HepG2 (cell line): ENCODE measurements around the gene TST. TPM values are rescaled to one million over a fixed set of nuclear protein-coding genes. Genes with fewer than 3 reads are reported as not detected.

Experiments
- ATAC-seq: fragments of 200-7000 bp; cut with Tn5 transposase; 3 replicates; pipeline ENCODE4 v1.9.1; 2020; ENCODE audit warnings: mild to moderate bottlenecking, moderate library complexity
- BruUV-seq: library from RNA; stranded (reverse); fragments of 400-500 nt; replicated peaks from 2 replicates; lab custom pipeline; 2021; lab: Mats Ljungman, UMichigan
- CTCF ChIA-PET: fragments of 300-600 bp; formaldehyde crosslinking; extraction: SDS; loops from one replicate; lab custom pipeline; 2021; ENCODE audit warnings: low total read pairs, inconsistent platforms, low intra/inter-chr PET ratio; lab: Yijun Ruan, JAX
- POLR2A ChIA-PET: fragments of 350-600 bp; sonication (Branson Sonifier 250); formaldehyde crosslinking; loops from one replicate; lab custom pipeline; 2020; ENCODE audit warnings: antibody characterized with exemption, inconsistent platforms; lab: Yijun Ruan, JAX
- DNase-seq: peaks from one replicate; pipeline ENCODE4 v3.0.0-alpha.2; 2015; ENCODE audit warnings: low spot score
- FAIRE-seq: peaks from 3 replicates; lab custom pipeline; 2011; peaks lifted over from hg19 to GRCh38; lab: Jason Lieb, UNC
- H2AFZ ChIP-seq: one replicate; pipeline ENCODE4 v1.6.1; 2011; ENCODE audit warnings: low read length, inconsistent platforms
- H3K27ac ChIP-seq: fragments of 300-600 bp; 3 replicates; pipeline ENCODE4 v1.8.0; 2011; ENCODE audit warnings: mixed run types, mild to moderate bottlenecking, mixed read lengths, low read length, inconsistent platforms; ENCODE audit not compliant: insufficient read depth; ENCODE audit errors: extremely low read length
- H3K27me3 ChIP-seq, 2 experiments: fragments of 200-600 bp in 1 of 2; 2 replicates in 1 of 2; 3 replicates in 1 of 2; pipeline versions ENCODE4 v1.6.0 to v1.8.0; 2011; ENCODE audit warnings: low read length in 2 of 2, mild to moderate bottlenecking in 2 of 2, moderate library complexity in 2 of 2, inconsistent platforms in 1 of 2; ENCODE audit not compliant: insufficient read depth in 2 of 2, control insufficient read depth in 1 of 2
- H3K36me3 ChIP-seq, 2 experiments: fragments of 200-600 bp in 1 of 2; replicated peaks in 1 of 2; 2 replicates in 1 of 2; 3 replicates in 1 of 2; pipeline versions ENCODE4 v1.5.1 to v1.8.0; 2011; ENCODE audit warnings: low read length in 2 of 2, inconsistent platforms in 1 of 2; ENCODE audit not compliant: insufficient read depth in 2 of 2, control insufficient read depth in 1 of 2
- H3K4me1 ChIP-seq: 2 replicates; pipeline ENCODE4 v1.5.1; 2012; ENCODE audit warnings: low read length, inconsistent platforms; ENCODE audit not compliant: insufficient read depth
- H3K4me2 ChIP-seq: 2 replicates; pipeline ENCODE4 v1.6.0; 2011; ENCODE audit warnings: low read depth, low read length, inconsistent platforms
- H3K4me3 ChIP-seq, 3 experiments: fragments of 200-600 bp in 1 of 3; sonication (generic), shearing (Covaris generic) in 1 of 3; replicated peaks in 1 of 3; 2 replicates each; pipeline ENCODE4 v1.5.1; 2011 to 2016; ENCODE audit warnings: low read length in 3 of 3, inconsistent platforms in 2 of 3, low read depth in 2 of 3, mild to moderate bottlenecking in 2 of 3, control low read depth in 1 of 3, mixed read lengths in 1 of 3; ENCODE audit not compliant: insufficient read depth in 1 of 3
- H3K79me2 ChIP-seq: one replicate; pipeline ENCODE4 v1.6.1; 2011; ENCODE audit warnings: low read length, inconsistent platforms; ENCODE audit not compliant: insufficient read depth
- H3K9ac ChIP-seq: 2 replicates; pipeline ENCODE4 v1.6.0; 2011; ENCODE audit warnings: mild to moderate bottlenecking, low read depth, low read length, inconsistent platforms; ENCODE audit not compliant: insufficient read depth
- H3K9me3 ChIP-seq: 2 replicates; pipeline ENCODE4 v1.5.1; 2012; ENCODE audit warnings: mild to moderate bottlenecking, low read length
- H4K20me1 ChIP-seq: 2 replicates; pipeline ENCODE4 v1.6.0; 2011; ENCODE audit warnings: inconsistent platforms, mild to moderate bottlenecking, low read length, moderate library complexity; ENCODE audit not compliant: insufficient read depth
- CEBPB ChIP-seq: IDR thresholded peaks from 2 replicates; pipeline ENCODE4 v1.6.1; 2011; ENCODE audit warnings: low read depth, low read length, improper control_type of control experiment, borderline replicate concordance
- CREB3 ChIP-seq: sonication (generic); formaldehyde crosslinking; IDR thresholded peaks from 2 replicates; pipeline ENCODE4 v1.5.0; 2020; ENCODE audit warnings: missing genetic modification reagents
- DNMT1 ChIP-seq: sonication (generic); formaldehyde crosslinking; IDR thresholded peaks from 2 replicates; pipeline ENCODE4 v1.5.1; 2020; ENCODE audit warnings: mild to moderate bottlenecking, missing genetic modification reagents
- FOXM1 ChIP-seq: sonication (generic); formaldehyde crosslinking; IDR thresholded peaks from 2 replicates; pipeline ENCODE4 v1.5.0; 2020; ENCODE audit warnings: missing genetic modification reagents
- GMEB2 ChIP-seq: IDR thresholded peaks from 2 replicates; pipeline ENCODE4 v1.6.1; 2016; ENCODE audit warnings: missing biosample characterization, missing genetic modification reagents, low read depth
- HOXA5 ChIP-seq: sonication (generic); formaldehyde crosslinking; IDR thresholded peaks from 2 replicates; pipeline ENCODE4 v1.4.0; 2020; ENCODE audit warnings: missing genetic modification reagents
- MXD3 ChIP-seq: IDR thresholded peaks from 2 replicates; pipeline ENCODE4 v1.6.1; 2016; ENCODE audit warnings: mild to moderate bottlenecking, missing biosample characterization, missing genetic modification reagents
- PHF8 ChIP-seq: sonication (generic); formaldehyde crosslinking; IDR thresholded peaks from 2 replicates; pipeline ENCODE4 v1.5.0; 2020; ENCODE audit warnings: missing genetic modification reagents
- TAF1 ChIP-seq: sonication (generic); formaldehyde crosslinking; IDR thresholded peaks from 2 replicates; pipeline ENCODE4 v1.4.0; 2020; ENCODE audit warnings: missing genetic modification reagents
- XRCC5 ChIP-seq: fragments of 200-400 bp; formaldehyde crosslinking; optimal IDR thresholded peaks from 2 replicates; pipeline ENCODE3; 2017; ENCODE audit warnings: mild to moderate bottlenecking, low read length
- ZFP37 ChIP-seq: sonication (generic); formaldehyde crosslinking; IDR thresholded peaks from 2 replicates; pipeline ENCODE4 v1.4.0; 2020; ENCODE audit warnings: missing genetic modification reagents, borderline replicate concordance
- ZKSCAN5 ChIP-seq: sonication (generic); formaldehyde crosslinking; IDR thresholded peaks from 2 replicates; pipeline ENCODE4 v1.5.1; 2020; ENCODE audit warnings: mild to moderate bottlenecking, missing genetic modification reagents
- ZNF205 ChIP-seq: IDR thresholded peaks from 2 replicates; pipeline ENCODE4 v1.6.1; 2018; ENCODE audit warnings: missing biosample characterization, missing genetic modification reagents
- ZNF446 ChIP-seq: sonication (generic); formaldehyde crosslinking; IDR thresholded peaks from 2 replicates; pipeline ENCODE4 v1.5.0; 2020; ENCODE audit warnings: mild to moderate bottlenecking, missing genetic modification reagents
- ZNF800 ChIP-seq: sonication (generic); formaldehyde crosslinking; IDR thresholded peaks from 2 replicates; pipeline ENCODE4 v1.4.0; 2020; ENCODE audit warnings: missing genetic modification reagents
- ZNF879 ChIP-seq: sonication (generic); formaldehyde crosslinking; IDR thresholded peaks from 2 replicates; pipeline ENCODE4 v1.8.1; 2023; ENCODE audit warnings: missing genetic modification reagents
- WGBS: methylation state at CpG from one replicate; pipeline ENCODE4 v1.1.6; 2017; ENCODE audit warnings: low lambda C conversion rate; 5-methylcytosine and 5-hydroxymethylcytosine counted together
- in situ Hi-C: cut with HindIII; loops from 2 replicates; pipeline ENCODE4 v1.10.0; 2017; ENCODE audit warnings: low pct_unique_long_range_greater_than_20kb; ENCODE audit not compliant: extremely low pct_ligation_motif_present
- intact Hi-C: fragments of 100-400 bp; cut with micrococcal nuclease; formaldehyde crosslinking; loops from one replicate; pipeline ENCODE4 v1.10.0; 2022; ENCODE audit not compliant: unreplicated experiment
- polyA plus RNA-seq, 8 experiments: library from polyadenylated mRNA; depleted of rRNA in 3 of 8; stranded (reverse) in 7 of 8; unstranded in 1 of 8; fragments of >200 nt; fragmentation: Illumina TruSeq in 4 of 8; extraction: Trizol in 4 of 8; gene quantifications; 2 replicates each; pipeline versions ENCODE4 v1.2.1 to v1.2.3, GENCODE V29; 2011 to 2016; ENCODE audit warnings: low read depth in 4 of 8, missing spikeins in 1 of 8, mixed read lengths in 1 of 8; ENCODE audit not compliant: insufficient read depth in 1 of 8
- total RNA-seq, 5 experiments: library from RNA; depleted of rRNA; stranded (reverse); fragments of >200 nt; fragmentation: Illumina TruSeq; extraction: Trizol; gene quantifications; 2 replicates each; pipeline ENCODE4 v1.2.3, GENCODE V29; 2016; ENCODE audit warnings: low read depth in 1 of 5

Gene TST
- total and polyA plus RNA-seq, 2 of the 13 experiments (the other 11 are each of a cell fraction or from before 2014, with no cell fraction given) = 44.6 to 63.6 TPM

GRCh38 chr22:37058917-37059701 lies 39.9 kb upstream of the TST start:
- ATAC-seq (no peak), FAIRE-seq (no peak), DNase-seq (no peak)
- Histone ChIP-seq H3K9ac (no peak overlapping the region), H3K27ac (no peak overlapping the region), H3K9me3 (no peaks in the 10 kb centered on the region), H4K20me1 (no peaks in the 10 kb centered on the region), H3K4me2 (no peak overlapping the region), H3K4me1 (peaks cover 45% of the 10 kb centered on the region), H3K79me2 (no peaks in the 10 kb centered on the region), H3K4me3 (no peak overlapping the region), H2AFZ (no peak overlapping the region), H3K27me3 (no peaks in the 10 kb centered on the region), H3K36me3 (no peaks in the 10 kb centered on the region; a peak in 1 of 5 replicates)
- intact Hi-C loops (no loop called here), in situ Hi-C loops (no loop called here)
- BruUV-seq = no TSS peak
- ChIA-PET CTCF (no interaction called here), POLR2A (interaction anchor here (1.0 kb wide), 1 partner anchor 9 kb away, joined by 3 read pairs; no protein-coding TSS in a partner anchor)
- WGBS = 93% methylated on average over 21 of the region's 28 CpGs
- TF ChIP-seq GMEB2 (CRISPR knock-in tag) = no peak
- TF ChIP-seq HOXA5 = no peak
- TF ChIP-seq TAF1 = no peak
- no peak for TF ChIP-seq ZNF800 (CRISPR knock-in tag)
- TF ChIP-seq MXD3 (CRISPR knock-in tag) = no peak
- TF ChIP-seq XRCC5 = no peak
- TF ChIP-seq ZNF446 (CRISPR knock-in tag) = no peak
- no peak for TF ChIP-seq CREB3
- TF ChIP-seq FOXM1 (CRISPR knock-in tag) = no peak
- TF ChIP-seq ZKSCAN5 (CRISPR knock-in tag) = no peak
- TF ChIP-seq DNMT1 (CRISPR knock-in tag) = no peak
- no peak for TF ChIP-seq ZNF879
- no peak for TF ChIP-seq ZFP37 (CRISPR knock-in tag)
- TF ChIP-seq CEBPB = no peak
- no peak for TF ChIP-seq ZNF205 (CRISPR knock-in tag)
- no peak for TF ChIP-seq PHF8 (CRISPR knock-in tag)
